HepG2 (cell line): ENCODE data around the gene CRKL. TPM values are rescaled to one million over a fixed set of nuclear protein-coding genes. Genes with fewer than 3 reads are reported as not detected.

Source experiments
- AGO2 ChIP-seq: fragments of 200-400 bp; formaldehyde crosslinking; optimal IDR thresholded peaks from 2 replicates; pipeline ENCODE3; 2017; ENCODE audit warnings: mild to moderate bottlenecking, low read depth, low read length, moderate library complexity
- DPF2 ChIP-seq: sonication (generic); formaldehyde crosslinking; IDR thresholded peaks from 2 replicates; pipeline ENCODE4 v1.4.0; 2020; ENCODE audit warnings: mild to moderate bottlenecking, low read depth, missing genetic modification reagents, borderline replicate concordance
- FOXK1 ChIP-seq: sonication (generic); formaldehyde crosslinking; IDR thresholded peaks from 2 replicates; pipeline ENCODE4 v1.4.0; 2020; ENCODE audit warnings: low read depth, missing genetic modification reagents, borderline replicate concordance
- JDP2 ChIP-seq: sonication (generic); formaldehyde crosslinking; IDR thresholded peaks from 2 replicates; pipeline ENCODE4 v1.8.1; 2022; ENCODE audit warnings: missing genetic modification reagents, borderline replicate concordance
- LCORL ChIP-seq, 2 experiments: fragments of 450-650 bp in 1 of 2; sonication (generic) in 1 of 2; formaldehyde crosslinking in 1 of 2; IDR thresholded peaks; 2 replicates each; pipeline versions ENCODE4 v1.5.0 to v1.6.1; 2017 to 2020; ENCODE audit warnings: antibody characterized with exemption in 1 of 2, missing genetic modification reagents in 1 of 2
- MBD4 ChIP-seq: IDR thresholded peaks from 2 replicates; pipeline ENCODE4 v1.6.1; 2012; ENCODE audit warnings: low read length, inconsistent platforms, borderline replicate concordance
- MIER2 ChIP-seq: IDR thresholded peaks from 2 replicates; pipeline ENCODE4 v1.6.1; 2016; ENCODE audit warnings: missing biosample characterization, missing genetic modification reagents
- NFRKB ChIP-seq: fragments of 450-650 bp; IDR thresholded peaks from 2 replicates; pipeline ENCODE4 v1.6.1; 2017
- NRL ChIP-seq: sonication (generic); formaldehyde crosslinking; IDR thresholded peaks from 2 replicates; pipeline ENCODE4 v1.5.0; 2020; ENCODE audit warnings: missing genetic modification reagents, mild to moderate bottlenecking, moderate library complexity, borderline replicate concordance
- POGZ ChIP-seq: sonication (generic); formaldehyde crosslinking; IDR thresholded peaks from 2 replicates; pipeline ENCODE4 v1.4.0; 2020; ENCODE audit warnings: mild to moderate bottlenecking, missing genetic modification reagents
- RXRA ChIP-seq: sonication (generic); formaldehyde crosslinking; IDR thresholded peaks from 2 replicates; pipeline ENCODE4 v1.5.1; 2020; ENCODE audit warnings: missing genetic modification reagents
- SMAD3 ChIP-seq: sonication (generic); formaldehyde crosslinking; IDR thresholded peaks from 2 replicates; pipeline ENCODE4 v1.4.0; 2020; ENCODE audit warnings: missing genetic modification reagents
- SRSF9 ChIP-seq: fragments of 200-400 bp; formaldehyde crosslinking; IDR thresholded peaks from 2 replicates; pipeline ENCODE4 v1.6.1; 2018; ENCODE audit warnings: borderline replicate concordance, mild to moderate bottlenecking, low read depth, low read length; ENCODE audit not compliant: insufficient read depth, poor library complexity, severe bottlenecking
- TAF1 ChIP-seq: sonication (generic); formaldehyde crosslinking; IDR thresholded peaks from 2 replicates; pipeline ENCODE4 v1.4.0; 2020; ENCODE audit warnings: missing genetic modification reagents
- TOE1 ChIP-seq: sonication (generic); formaldehyde crosslinking; IDR thresholded peaks from 2 replicates; pipeline ENCODE4 v1.4.0; 2020; ENCODE audit warnings: mild to moderate bottlenecking, missing genetic modification reagents
- XBP1 ChIP-seq: sonication (generic); formaldehyde crosslinking; IDR thresholded peaks from 2 replicates; pipeline ENCODE4 v1.5.0; 2020; ENCODE audit warnings: missing genetic modification reagents
- ZBTB2 ChIP-seq: sonication (generic); formaldehyde crosslinking; IDR thresholded peaks from 2 replicates; pipeline ENCODE4 v1.8.0; 2022; ENCODE audit warnings: low read depth, missing genetic modification reagents
- ZBTB7B ChIP-seq: sonication (generic); formaldehyde crosslinking; IDR thresholded peaks from 2 replicates; pipeline ENCODE4 v1.4.0; 2020; ENCODE audit warnings: missing genetic modification reagents
- ZNF234 ChIP-seq: sonication (generic); formaldehyde crosslinking; conservative IDR thresholded peaks from 2 replicates; pipeline ENCODE4 v1.5.1; 2020; ENCODE audit warnings: mild to moderate bottlenecking, missing genetic modification reagents
- ZNF281 ChIP-seq: sonication (generic); formaldehyde crosslinking; IDR thresholded peaks from 2 replicates; pipeline ENCODE4 v1.4.0; 2020; ENCODE audit warnings: missing genetic modification reagents, borderline replicate concordance
- ZNF446 ChIP-seq: sonication (generic); formaldehyde crosslinking; IDR thresholded peaks from 2 replicates; pipeline ENCODE4 v1.5.0; 2020; ENCODE audit warnings: mild to moderate bottlenecking, missing genetic modification reagents
- polyA plus RNA-seq, 8 experiments: library from polyadenylated mRNA; depleted of rRNA in 3 of 8; stranded (reverse) in 7 of 8; unstranded in 1 of 8; fragments of >200 nt; fragmentation: Illumina TruSeq in 4 of 8; extraction: Trizol in 4 of 8; gene quantifications; 2 replicates each; pipeline versions ENCODE4 v1.2.1 to v1.2.3, GENCODE V29; 2011 to 2016; ENCODE audit warnings: low read depth in 4 of 8, missing spikeins in 1 of 8, mixed read lengths in 1 of 8; ENCODE audit not compliant: insufficient read depth in 1 of 8
- total RNA-seq, 5 experiments: library from RNA; depleted of rRNA; stranded (reverse); fragments of >200 nt; fragmentation: Illumina TruSeq; extraction: Trizol; gene quantifications; 2 replicates each; pipeline ENCODE4 v1.2.3, GENCODE V29; 2016; ENCODE audit warnings: low read depth in 1 of 5

CRKL gene
- total and polyA plus RNA-seq, 2 of the 13 experiments (the other 11 are each of a cell fraction or from before 2014, with no cell fraction given), result 37.4 to 60.6 TPM

GRCh38 chr22:20952544-20953341, 35.5 kb downstream of the CRKL start (continued):
- no peak for TF ChIP-seq SRSF9
- TF ChIP-seq XBP1 (CRISPR knock-in tag), result no peak
- no peak for TF ChIP-seq ZNF234
- no peak for TF ChIP-seq JDP2
- TF ChIP-seq AGO2, result no peak
- no peak for TF ChIP-seq ZBTB2
- 0 out of 2 replicates have a peak, but pooled peaks have one; percentile 12 for TF ChIP-seq POGZ (CRISPR knock-in tag)
- TF ChIP-seq RXRA (CRISPR knock-in tag), result peak; percentile 49; the same call in 1 of the 2 replicates
- no peak for TF ChIP-seq TOE1 (CRISPR knock-in tag)
- no peak for TF ChIP-seq MIER2 (CRISPR knock-in tag)
- TF ChIP-seq TAF1 (CRISPR knock-in tag), result no peak
- TF ChIP-seq FOXK1 (CRISPR knock-in tag), result peak; percentile 52; the same call in 1 of the 2 replicates
- TF ChIP-seq NFRKB, result no peak
- no peak for TF ChIP-seq MBD4
- TF ChIP-seq LCORL (IDR thresholded peaks at IDR 0.05), result no peak
- peak; percentile 33; the same call in 1 of the 2 replicates for TF ChIP-seq LCORL (CRISPR knock-in tag; IDR thresholded peaks at IDR 0.05)
- no peak for TF ChIP-seq ZNF281 (CRISPR knock-in tag)
- no peak for TF ChIP-seq ZNF446 (CRISPR knock-in tag)
- no peak for TF ChIP-seq ZBTB7B
- no peak; the same call in 1 of the 2 replicates for TF ChIP-seq NRL (CRISPR knock-in tag)
- peak; percentile 60; the same call in 1 of the 2 replicates for TF ChIP-seq DPF2
- TF ChIP-seq SMAD3 (CRISPR knock-in tag), result no peak
